HL-60 (cell line): ENCODE data around the gene SMURF2.

Experiments used
- DNase-seq, 2 experiments: peaks; one replicate each; pipeline ENCODE4 v3.0.0-alpha.2; 2010 to 2020; ENCODE audit warnings: low read depth in 1 of 2, low spot score in 1 of 2
- H3K27ac ChIP-seq: fragments of 250-450 bp; sonication (Bioruptor Pico); replicated peaks from 2 replicates; pipeline ENCODE4 v1.5.1; 2020; ENCODE audit warnings: mild to moderate bottlenecking, moderate library complexity
- H3K27me3 ChIP-seq: fragments of 250-450 bp; sonication (Bioruptor Pico); 2 replicates; pipeline ENCODE4 v1.5.1; 2021; ENCODE audit warnings: mild to moderate bottlenecking, moderate library complexity; ENCODE audit not compliant: insufficient read depth, poor library complexity, severe bottlenecking
- H3K4me3 ChIP-seq: replicated peaks from 2 replicates; pipeline ENCODE4 v1.5.1; 2011; ENCODE audit warnings: mild to moderate bottlenecking, control low read depth, low read length; ENCODE audit not compliant: insufficient read depth
- CTCF ChIP-seq: IDR thresholded peaks from one replicate; pipeline ENCODE4 v1.5.1; 2011; ENCODE audit warnings: low read length, control low read depth, inconsistent platforms; ENCODE audit not compliant: insufficient read depth
- GABPA ChIP-seq: IDR thresholded peaks from 2 replicates; pipeline ENCODE4 v1.6.1; 2012; ENCODE audit warnings: low read depth
- POLR2AphosphoS5 ChIP-seq: IDR thresholded peaks from 2 replicates; pipeline ENCODE4 v1.6.1; 2012; ENCODE audit warnings: low read depth
- SPI1 ChIP-seq: IDR thresholded peaks from 2 replicates; pipeline ENCODE4 v1.6.1; 2012; ENCODE audit warnings: low read depth, mild to moderate bottlenecking, borderline replicate concordance
- TF ChIP-seq, protein P1 (sequence below): IDR thresholded peaks from 2 replicates; pipeline ENCODE4 v1.6.1; 2012; ENCODE audit warnings: low read depth; ENCODE audit not compliant: insufficient replicate concordance

SMURF2 gene

GRCh38 chr17:64653985-64654355 lies 8.1 kb downstream of the SMURF2 start:
- H3K27me3 ChIP-seq = no peaks in the 10 kb centered on the region
- no peak overlapping the region for H3K27ac ChIP-seq
- no peak overlapping the region for H3K4me3 ChIP-seq
- no peak for DNase-seq
- TF ChIP-seq GABPA (no peak), POLR2AphosphoS5 (no peak), SPI1 (no peak), CTCF (no peak)
- TF ChIP-seq, protein P1, sequence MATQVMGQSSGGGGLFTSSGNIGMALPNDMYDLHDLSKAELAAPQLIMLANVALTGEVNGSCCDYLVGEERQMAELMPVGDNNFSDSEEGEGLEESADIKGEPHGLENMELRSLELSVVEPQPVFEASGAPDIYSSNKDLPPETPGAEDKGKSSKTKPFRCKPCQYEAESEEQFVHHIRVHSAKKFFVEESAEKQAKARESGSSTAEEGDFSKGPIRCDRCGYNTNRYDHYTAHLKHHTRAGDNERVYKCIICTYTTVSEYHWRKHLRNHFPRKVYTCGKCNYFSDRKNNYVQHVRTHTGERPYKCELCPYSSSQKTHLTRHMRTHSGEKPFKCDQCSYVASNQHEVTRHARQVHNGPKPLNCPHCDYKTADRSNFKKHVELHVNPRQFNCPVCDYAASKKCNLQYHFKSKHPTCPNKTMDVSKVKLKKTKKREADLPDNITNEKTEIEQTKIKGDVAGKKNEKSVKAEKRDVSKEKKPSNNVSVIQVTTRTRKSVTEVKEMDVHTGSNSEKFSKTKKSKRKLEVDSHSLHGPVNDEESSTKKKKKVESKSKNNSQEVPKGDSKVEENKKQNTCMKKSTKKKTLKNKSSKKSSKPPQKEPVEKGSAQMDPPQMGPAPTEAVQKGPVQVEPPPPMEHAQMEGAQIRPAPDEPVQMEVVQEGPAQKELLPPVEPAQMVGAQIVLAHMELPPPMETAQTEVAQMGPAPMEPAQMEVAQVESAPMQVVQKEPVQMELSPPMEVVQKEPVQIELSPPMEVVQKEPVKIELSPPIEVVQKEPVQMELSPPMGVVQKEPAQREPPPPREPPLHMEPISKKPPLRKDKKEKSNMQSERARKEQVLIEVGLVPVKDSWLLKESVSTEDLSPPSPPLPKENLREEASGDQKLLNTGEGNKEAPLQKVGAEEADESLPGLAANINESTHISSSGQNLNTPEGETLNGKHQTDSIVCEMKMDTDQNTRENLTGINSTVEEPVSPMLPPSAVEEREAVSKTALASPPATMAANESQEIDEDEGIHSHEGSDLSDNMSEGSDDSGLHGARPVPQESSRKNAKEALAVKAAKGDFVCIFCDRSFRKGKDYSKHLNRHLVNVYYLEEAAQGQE = no peak

- H3K4me3 ChIP-seq = no peak overlapping the region
- no peaks in the 10 kb centered on the region for H3K27me3 ChIP-seq
- no peak overlapping the region for H3K27ac ChIP-seq
- no peak for DNase-seq
- no peak for TF ChIP-seq SPI1
- TF ChIP-seq, protein P1 = no peak
These were observed 8.7 kb downstream of the SMURF2 start for GRCh38 chr17:64653325-64653984.

GRCh38 chr17:64651889-64652288 lies 10.2 kb downstream of the SMURF2 start:
- no peak for TF ChIP-seq POLR2AphosphoS5
- TF ChIP-seq SPI1 = no peak
- no peak for TF ChIP-seq GABPA
- TF ChIP-seq, protein P1 = no peak
- TF ChIP-seq CTCF = no peak
- H3K27ac ChIP-seq = no peak overlapping the region

More at GRCh38 chr17:64651889-64652288, 10.2 kb downstream of the SMURF2 start:
- Histone ChIP-seq H3K27me3 (no peaks in the 10 kb centered on the region), H3K4me3 (no peak overlapping the region)
- no peak for DNase-seq
